AG04449 (cell line): ENCODE data around the gene CNPPD1.
"Not testable (repeated sequence)": the region's sequence is repeated elsewhere in the genome, so short reads cannot be mapped to it uniquely, and the experiment has no call there.

Experiments
- CTCF ChIA-PET: fragments of 350-600 bp; formaldehyde crosslinking; extraction: SDS; loops from one replicate; lab custom pipeline; 2021; ENCODE audit warnings: antibody characterized with exemption; lab: Yijun Ruan, JAX
- POLR2A ChIA-PET: fragments of 400-600, 350-600 bp; formaldehyde crosslinking; extraction: SDS; loops from one replicate; lab custom pipeline; 2020; ENCODE audit warnings: antibody characterized with exemption, inconsistent platforms; lab: Yijun Ruan, JAX
- DNase-seq: peaks from one replicate; pipeline ENCODE4 v3.0.0-alpha.2; 2010; ENCODE audit warnings: low read depth, low spot score
- H3K4me3 ChIP-seq: 2 replicates; pipeline ENCODE4 v1.5.1; 2011; ENCODE audit warnings: low read depth, mild to moderate bottlenecking, control low read depth, low read length
- CTCF ChIP-seq: IDR thresholded peaks from one replicate; pipeline ENCODE4 v1.5.1; 2011; ENCODE audit warnings: mild to moderate bottlenecking, moderate library complexity, low read length, control low read depth, inconsistent platforms; ENCODE audit not compliant: insufficient read depth; ENCODE audit errors: missing control alignments

The CNPPD1 gene

GRCh38 chr2:219205981-219206327 is 29.2 kb upstream of the CNPPD1 start:
- CTCF ChIA-PET, result interaction anchor here (0.7 to 4.2 kb wide), 14 partner anchors 9 to 324 kb away, joined by 3 to 26 read pairs (median 4); partner anchors contain the start of genes ANKZF1, ATG9A and CNPPD1
- H3K4me3 ChIP-seq, result peak overlapping the region; percentile 79
- POLR2A ChIA-PET, result interaction anchor here (0.7 to 2.9 kb wide), 7 partner anchors 11 to 44 kb away, joined by 3 to 27 read pairs (median 6); partner anchors contain the start of genes ABCB6, ANKZF1, ATG9A and CNPPD1
- TF ChIP-seq CTCF, result no peak
- DNase-seq, result no peak

GRCh38 chr2:219205165-219205538 is 28.4 kb upstream of the CNPPD1 start:
- DNase-seq, result no peak
- no peak for TF ChIP-seq CTCF
- ChIA-PET POLR2A (interaction anchor here (2.0 kb wide), 1 partner anchor 29 kb away, joined by 10 read pairs; the partner anchor contains the start of gene CNPPD1), CTCF (interaction anchor here (1.5 to 2.3 kb wide), 4 partner anchors 9 to 325 kb away, joined by 4 to 11 read pairs (median 5); no protein-coding TSS in a partner anchor)
- no peak overlapping the region for H3K4me3 ChIP-seq

GRCh38 chr2:219204425-219205164 is 27.9 kb upstream of the CNPPD1 start:
- no peak for DNase-seq
- ChIA-PET POLR2A (no interaction called here), CTCF (interaction anchor here (0.6 to 2.5 kb wide), 5 partner anchors 29 to 133 kb away, joined by 3 to 13 read pairs (median 4); no protein-coding TSS in a partner anchor)
- TF ChIP-seq CTCF, result no peak
- H3K4me3 ChIP-seq, result no peak overlapping the region

- not testable (repeated sequence) for H3K4me3 ChIP-seq, DNase-seq
- ChIA-PET POLR2A (interaction anchor here (1.2 kb wide), 1 partner anchor 26 kb away, joined by 3 read pairs; no protein-coding TSS in a partner anchor), CTCF (interaction anchor here (1.4 kb wide), 1 partner anchor 93 kb away, joined by 4 read pairs; no protein-coding TSS in a partner anchor)
These were observed 24.6 kb upstream of the CNPPD1 start for GRCh38 chr2:219201331-219201730.

- ChIA-PET CTCF (interaction anchor here (1.0 to 1.4 kb wide), 3 partner anchors 21 to 94 kb away, joined by 3 to 4 read pairs (median 3); no protein-coding TSS in a partner anchor), POLR2A (interaction anchor here (1.2 kb wide), 1 partner anchor 25 kb away, joined by 3 read pairs; no protein-coding TSS in a partner anchor)
- DNase-seq, H3K4me3 ChIP-seq: not testable (repeated sequence)
These were observed 24.0 kb upstream of the CNPPD1 start for GRCh38 chr2:219200502-219201326.

- ChIA-PET POLR2A (no interaction called here), CTCF (interaction anchor here (0.7 to 1.4 kb wide), 4 partner anchors 20 to 80 kb away, joined by 3 to 4 read pairs (median 3); partner anchors contain the start of gene NHEJ1)
- TF ChIP-seq CTCF, result no peak
- H3K4me3 ChIP-seq, result no peak overlapping the region
- DNase-seq, result no peak
These were observed 22.9 kb upstream of the CNPPD1 start for GRCh38 chr2:219199470-219200211.
